ENCODE data around the gene FAM186B. TPM values are rescaled to one million over a fixed set of nuclear protein-coding genes. Genes with fewer than 3 reads are reported as not detected.

FAM186B gene
- total RNA-seq (2014; rRNA removed; shearing (Covaris generic)), result 1.2 and 1.7 TPM in 2 replicates

GRCh38 chr12:49605539-49605938 lies at the start of gene FAM186B:
Gene FAM186B, minus strand, starts transcription at chr12:49605639. Its CDS starts 162 bp downstream, at chr12:49605477.

GRCh38 chr12:49623142-49623904 lies 17.9 kb upstream of the FAM186B start, which contains the start of gene PRPF40B:
Gene PRPF40B, plus strand, starts transcription at chr12:49623561. Its CDS starts 30 bp downstream, at chr12:49623591.

GRCh38 chr12:49567611-49568441 lies 37.6 kb downstream of the FAM186B start, which contains the start of gene MCRS1:
Gene MCRS1, minus strand, starts transcription at chr12:49568142. Its CDS starts 1,411 bp downstream, at chr12:49566731.

GRCh38 chr12:49538510-49539403 lies 66.7 kb downstream of the FAM186B start, which contains the start of gene KCNH3:
Gene KCNH3, plus strand, starts transcription at chr12:49539030. Its CDS starts 387 bp downstream, at chr12:49539417.

Small RNA genes within 50 kb of the gene (small RNA-seq; reads per million reads assigned to genes)
- gene HIGD1AP9, result not detected
- not detected for gene POLR2KP1
- not detected for gene RNU6-834P

Other genes with a start within 250 kb of the FAM186B start
- gene SPATS2, start 238.2 kb downstream of the FAM186B start, total RNA-seq (2014; rRNA removed; shearing (Covaris generic)), result 13.0 and 15.8 TPM in 2 replicates
- gene KCNH3, start 66.6 kb downstream of the FAM186B start, total RNA-seq (2014; rRNA removed; shearing (Covaris generic)), result 2.1 and 3.2 TPM in 2 replicates
- 78.9 and 84.6 TPM in 2 replicates for gene MCRS1, start 37.5 kb downstream of the FAM186B start, total RNA-seq (2014; rRNA removed; shearing (Covaris generic))
- gene PRPF40B, start 17.9 kb upstream of the FAM186B start, total RNA-seq (2014; rRNA removed; shearing (Covaris generic)), result 18.7 and 24.4 TPM in 2 replicates
- gene FMNL3, start 101.8 kb upstream of the FAM186B start, total RNA-seq (2014; rRNA removed; shearing (Covaris generic)), result 25.5 and 26.9 TPM in 2 replicates
- gene TMBIM6, start 135.9 kb upstream of the FAM186B start, total RNA-seq (2014; rRNA removed; shearing (Covaris generic)), result 226 and 240 TPM in 2 replicates
- 26.8 and 29.4 TPM in 2 replicates for gene NCKAP5L, start 222.8 kb upstream of the FAM186B start, total RNA-seq (2014; rRNA removed; shearing (Covaris generic))
- gene BCDIN3D, start 237.5 kb upstream of the FAM186B start, total RNA-seq (2014; rRNA removed; shearing (Covaris generic)), result 3.9 and 4.1 TPM in 2 replicates